ENCODE results near the gene GMDS.

Gene GMDS

DNA sequence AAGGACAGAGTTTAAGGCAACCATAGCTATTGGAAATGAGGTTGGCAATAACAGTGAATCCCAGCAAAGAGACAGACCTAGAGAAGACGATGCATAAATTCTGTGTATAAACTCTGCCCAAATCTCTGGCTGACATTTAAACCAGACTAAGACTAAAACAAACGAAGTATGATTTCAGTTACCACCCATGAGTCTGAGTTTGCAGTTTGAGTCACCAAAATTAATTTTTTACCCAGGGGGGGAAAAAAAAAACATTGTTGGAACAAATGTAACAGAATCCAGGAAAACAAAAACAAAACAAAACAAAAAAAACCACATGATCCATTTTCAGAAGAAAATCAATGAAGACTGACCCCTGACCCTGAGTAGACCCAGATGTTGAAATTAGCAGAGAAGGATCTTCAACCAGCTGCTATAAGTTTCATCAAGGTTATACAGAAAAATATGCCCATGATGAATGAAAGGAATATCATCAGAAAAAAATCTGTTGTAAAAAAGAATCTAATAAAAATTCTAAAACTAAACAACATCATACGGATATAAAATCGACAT, 190.8 kb downstream of the GMDS start:
- H3K4me3 ChIP-seq (ENCODE audit: low read length) = no peak overlapping the region
- H3K79me2 ChIP-seq (ENCODE audit: low read length) = no peaks in the 10 kb centered on the region
- no peak overlapping the region for H3K27ac ChIP-seq (ENCODE audit: low read length)
- H3K36me3 ChIP-seq (replicated peaks; ENCODE audit: low read depth, low read length) = no peaks in the 10 kb centered on the region
- H3K4me2 ChIP-seq (ENCODE audit: low read length) = no peak overlapping the region
- no peak for TF ChIP-seq EZH2phosphoT487 (IDR thresholded peaks at IDR 0.05; ENCODE audit: low read depth)
- TF ChIP-seq, protein P1, sequence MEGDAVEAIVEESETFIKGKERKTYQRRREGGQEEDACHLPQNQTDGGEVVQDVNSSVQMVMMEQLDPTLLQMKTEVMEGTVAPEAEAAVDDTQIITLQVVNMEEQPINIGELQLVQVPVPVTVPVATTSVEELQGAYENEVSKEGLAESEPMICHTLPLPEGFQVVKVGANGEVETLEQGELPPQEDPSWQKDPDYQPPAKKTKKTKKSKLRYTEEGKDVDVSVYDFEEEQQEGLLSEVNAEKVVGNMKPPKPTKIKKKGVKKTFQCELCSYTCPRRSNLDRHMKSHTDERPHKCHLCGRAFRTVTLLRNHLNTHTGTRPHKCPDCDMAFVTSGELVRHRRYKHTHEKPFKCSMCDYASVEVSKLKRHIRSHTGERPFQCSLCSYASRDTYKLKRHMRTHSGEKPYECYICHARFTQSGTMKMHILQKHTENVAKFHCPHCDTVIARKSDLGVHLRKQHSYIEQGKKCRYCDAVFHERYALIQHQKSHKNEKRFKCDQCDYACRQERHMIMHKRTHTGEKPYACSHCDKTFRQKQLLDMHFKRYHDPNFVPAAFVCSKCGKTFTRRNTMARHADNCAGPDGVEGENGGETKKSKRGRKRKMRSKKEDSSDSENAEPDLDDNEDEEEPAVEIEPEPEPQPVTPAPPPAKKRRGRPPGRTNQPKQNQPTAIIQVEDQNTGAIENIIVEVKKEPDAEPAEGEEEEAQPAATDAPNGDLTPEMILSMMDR (IDR thresholded peaks at IDR 0.05; ENCODE audit: low read depth, low read length) = no peak
- H3K27me3 ChIP-seq (ENCODE audit: low read depth, low read length) = no peaks in the 10 kb centered on the region
- no peaks in the 10 kb centered on the region for H4K20me1 ChIP-seq (ENCODE audit: insufficient read depth, low read length)
- peaks cover 3% of the 10 kb centered on the region; the same call in 1 of the 2 replicates for H3K4me1 ChIP-seq (ENCODE audit: low read length)
- H3K9me3 ChIP-seq (ENCODE audit: insufficient read depth, low read length) = no peaks in the 10 kb centered on the region
- no peak overlapping the region for H3K9ac ChIP-seq (ENCODE audit: low read length)
- no peak overlapping the region for H2AFZ ChIP-seq (ENCODE audit: low read depth, low read length)

DNA sequence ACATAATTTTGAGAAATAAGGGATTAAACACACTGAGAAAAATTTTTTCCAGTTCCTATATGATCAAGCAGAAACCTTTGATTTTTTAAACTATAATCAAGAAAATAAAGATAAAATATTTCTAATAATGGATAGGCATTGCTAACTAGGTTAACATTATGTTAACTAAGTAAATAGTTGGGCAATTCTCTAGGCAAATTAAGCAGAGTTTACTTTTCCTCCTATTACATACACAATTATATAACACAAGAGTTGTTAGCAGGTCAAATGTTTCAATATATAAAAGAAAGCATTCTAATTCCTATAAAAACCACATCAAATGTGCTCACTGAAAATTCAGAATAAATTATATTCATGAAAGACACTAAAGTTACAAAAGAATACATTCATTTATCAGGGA, 191.7 kb downstream of the GMDS start:
- no peaks in the 10 kb centered on the region for H3K9me3 ChIP-seq (ENCODE audit: insufficient read depth, low read length)
- H4K20me1 ChIP-seq (ENCODE audit: insufficient read depth, low read length) = no peaks in the 10 kb centered on the region
- H3K79me2 ChIP-seq (ENCODE audit: low read length) = no peaks in the 10 kb centered on the region
- no peak for TF ChIP-seq EZH2phosphoT487 (IDR thresholded peaks at IDR 0.05; ENCODE audit: low read depth)
- TF ChIP-seq, protein P1 (IDR thresholded peaks at IDR 0.05; ENCODE audit: low read depth, low read length) = no peak
- H3K9ac ChIP-seq (ENCODE audit: low read length) = no peak overlapping the region
- H3K4me3 ChIP-seq (ENCODE audit: low read length) = no peak overlapping the region
- no peak overlapping the region for H3K27ac ChIP-seq (ENCODE audit: low read length)
- H3K27me3 ChIP-seq (ENCODE audit: low read depth, low read length) = no peaks in the 10 kb centered on the region
- no peaks in the 10 kb centered on the region for H3K36me3 ChIP-seq (replicated peaks; ENCODE audit: low read depth, low read length)
- no peak overlapping the region for H2AFZ ChIP-seq (ENCODE audit: low read depth, low read length)
- H3K4me2 ChIP-seq (ENCODE audit: low read length) = no peak overlapping the region
- H3K4me1 ChIP-seq (ENCODE audit: low read length) = peaks cover 3% of the 10 kb centered on the region; the same call in 1 of the 2 replicates

DNA sequence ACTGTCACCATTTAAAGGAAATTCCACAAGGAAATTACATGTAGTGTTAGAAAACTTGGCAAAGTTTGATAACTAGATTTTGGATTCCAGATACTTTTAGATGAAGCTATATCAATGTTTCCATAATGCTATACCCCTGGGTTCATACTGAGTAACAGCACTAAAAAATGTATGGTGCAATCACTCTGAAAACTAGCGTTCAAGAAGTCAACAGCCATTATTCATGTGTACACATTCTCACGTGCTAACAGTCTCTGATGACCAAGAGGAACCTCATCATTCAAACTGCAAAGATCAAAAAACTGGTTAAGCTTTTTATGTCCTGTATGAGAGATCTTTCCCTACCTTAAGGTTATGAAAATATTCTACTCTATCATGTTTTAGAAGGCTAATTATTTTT, 197.6 kb downstream of the GMDS start:
- Histone ChIP-seq H3K4me1 (ENCODE audit: low read length) (no peaks in the 10 kb centered on the region), H3K4me3 (ENCODE audit: low read length) (no peak overlapping the region), H3K9ac (ENCODE audit: low read length) (no peak overlapping the region), H3K4me2 (ENCODE audit: low read length) (no peak overlapping the region), H3K27ac (ENCODE audit: low read length) (no peak overlapping the region), H4K20me1 (ENCODE audit: insufficient read depth, low read length) (no peaks in the 10 kb centered on the region), H3K9me3 (ENCODE audit: insufficient read depth, low read length) (no peaks in the 10 kb centered on the region), H3K79me2 (ENCODE audit: low read length) (no peaks in the 10 kb centered on the region), H2AFZ (ENCODE audit: low read depth, low read length) (no peak overlapping the region), H3K36me3 (replicated peaks; ENCODE audit: low read depth, low read length) (no peaks in the 10 kb centered on the region), H3K27me3 (ENCODE audit: low read depth, low read length) (no peaks in the 10 kb centered on the region)
- TF ChIP-seq EZH2phosphoT487 (IDR thresholded peaks at IDR 0.05; ENCODE audit: low read depth) = no peak

DNA sequence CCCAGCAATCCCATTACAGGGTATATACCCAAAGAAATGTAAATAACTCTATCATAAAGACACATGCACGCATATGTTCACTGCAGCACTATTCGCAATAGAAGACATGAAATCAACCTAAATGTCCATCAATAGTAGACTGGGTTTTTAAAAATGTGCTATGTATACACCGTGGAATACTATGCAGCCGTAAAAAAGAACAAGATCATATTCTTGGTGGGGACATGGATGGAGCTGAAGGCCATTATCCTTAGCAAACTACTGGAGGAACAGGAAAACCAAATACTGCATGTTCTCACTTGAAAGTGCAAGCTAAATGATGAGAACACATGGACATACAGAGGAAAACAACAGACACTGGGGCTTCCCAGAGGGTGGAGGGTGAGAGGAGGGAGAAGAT, 201.2 kb downstream of the GMDS start:
- no peak overlapping the region for H3K4me2 ChIP-seq (ENCODE audit: low read length)
- no peaks in the 10 kb centered on the region for H3K27me3 ChIP-seq (ENCODE audit: low read depth, low read length)
- TF ChIP-seq, protein P1 (IDR thresholded peaks at IDR 0.05; ENCODE audit: low read depth, low read length) = no peak
- no peak for TF ChIP-seq EZH2phosphoT487 (IDR thresholded peaks at IDR 0.05; ENCODE audit: low read depth)
- H3K9ac ChIP-seq (ENCODE audit: low read length) = no peak overlapping the region
- no peaks in the 10 kb centered on the region for H3K36me3 ChIP-seq (replicated peaks; ENCODE audit: low read depth, low read length)
- no peaks in the 10 kb centered on the region for H3K9me3 ChIP-seq (ENCODE audit: insufficient read depth, low read length)
- H3K27ac ChIP-seq (ENCODE audit: low read length) = no peak overlapping the region
- H3K4me3 ChIP-seq (ENCODE audit: low read length) = no peak overlapping the region
- no peaks in the 10 kb centered on the region for H3K4me1 ChIP-seq (ENCODE audit: low read length)
- no peaks in the 10 kb centered on the region for H4K20me1 ChIP-seq (ENCODE audit: insufficient read depth, low read length)
- no peaks in the 10 kb centered on the region for H3K79me2 ChIP-seq (ENCODE audit: low read length)
- no peak overlapping the region for H2AFZ ChIP-seq (ENCODE audit: low read depth, low read length)

All from OCI-LY3 (cell line).